AG04449 (cell line): ENCODE results near the gene HUS1B.

ENCODE experiments used
- CTCF ChIA-PET: fragments of 350-600 bp; formaldehyde crosslinking; extraction: SDS; loops from one replicate; lab custom pipeline; 2021; ENCODE audit warnings: antibody characterized with exemption; lab: Yijun Ruan, JAX
- POLR2A ChIA-PET: fragments of 400-600, 350-600 bp; formaldehyde crosslinking; extraction: SDS; loops from one replicate; lab custom pipeline; 2020; ENCODE audit warnings: antibody characterized with exemption, inconsistent platforms; lab: Yijun Ruan, JAX
- DNase-seq: peaks from one replicate; pipeline ENCODE4 v3.0.0-alpha.2; 2010; ENCODE audit warnings: low read depth, low spot score
- H3K4me3 ChIP-seq: 2 replicates; pipeline ENCODE4 v1.5.1; 2011; ENCODE audit warnings: low read depth, mild to moderate bottlenecking, control low read depth, low read length
- CTCF ChIP-seq: IDR thresholded peaks from one replicate; pipeline ENCODE4 v1.5.1; 2011; ENCODE audit warnings: mild to moderate bottlenecking, moderate library complexity, low read length, control low read depth, inconsistent platforms; ENCODE audit not compliant: insufficient read depth; ENCODE audit errors: missing control alignments

Gene HUS1B

GRCh38 chr6:613981-614380 is 42.9 kb downstream of the HUS1B start:
- ChIA-PET CTCF (interaction anchor here (1.1 kb wide), 1 partner anchor 823 kb away, joined by 3 read pairs; no protein-coding TSS in a partner anchor), POLR2A (no interaction called here)
- DNase-seq: no peak
- H3K4me3 ChIP-seq: no peak overlapping the region
- no peak for TF ChIP-seq CTCF

DNA sequence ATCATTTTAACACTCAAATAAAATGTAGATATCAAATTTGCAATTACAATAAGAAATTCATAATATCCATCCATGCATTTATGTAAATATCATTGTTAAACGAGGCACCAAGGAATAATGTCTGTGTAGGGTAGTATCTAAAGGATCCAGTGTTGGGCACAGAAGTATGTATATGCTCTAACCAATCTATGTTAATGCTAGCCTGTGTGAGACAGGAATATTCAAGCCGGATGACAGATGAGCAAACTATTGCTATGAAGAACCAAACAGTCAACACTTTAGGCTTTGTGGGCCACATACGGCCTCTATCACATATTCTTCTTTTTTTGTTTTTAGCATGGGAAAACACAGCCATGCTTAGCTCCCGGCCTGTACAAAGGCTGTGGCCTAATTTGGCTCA is 45.0 kb downstream of the HUS1B start:
- CTCF ChIA-PET: interaction anchor here (5.1 kb wide), 1 partner anchor 18 kb away, joined by 30 read pairs; no protein-coding TSS in a partner anchor
- DNase-seq: no peak
- TF ChIP-seq CTCF: no peak
- H3K4me3 ChIP-seq: no peak overlapping the region
- POLR2A ChIA-PET: no interaction called here

GRCh38 chr6:610882-611281 is 46.0 kb downstream of the HUS1B start:
- H3K4me3 ChIP-seq: no peak overlapping the region
- POLR2A ChIA-PET: no interaction called here
- CTCF ChIA-PET: interaction anchor here (5.1 kb wide), 1 partner anchor 17 kb away, joined by 30 read pairs; no protein-coding TSS in a partner anchor
- no peak for TF ChIP-seq CTCF
- DNase-seq: no peak

DNA sequence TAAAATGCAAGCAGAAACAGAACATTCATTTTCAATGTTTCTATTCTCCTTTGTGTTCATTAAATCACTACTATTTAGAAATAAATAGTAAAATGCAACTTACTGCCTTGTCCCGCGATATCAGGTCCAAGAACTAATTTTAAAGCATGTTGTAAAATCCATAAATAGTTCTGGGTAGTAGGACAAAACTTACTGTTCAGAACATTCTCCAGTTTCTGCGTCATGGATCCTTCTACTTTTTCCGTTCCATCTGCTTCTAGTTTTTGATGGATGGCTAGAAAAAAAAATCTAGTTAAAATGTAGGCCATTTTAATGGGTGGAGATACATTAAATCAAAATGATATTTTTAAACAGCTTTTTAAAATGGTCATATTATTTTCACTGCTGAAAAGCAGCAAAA is 47.0 kb downstream of the HUS1B start:
- TF ChIP-seq CTCF: no peak
- no peak overlapping the region for H3K4me3 ChIP-seq
- DNase-seq: no peak
- POLR2A ChIA-PET: no interaction called here
- CTCF ChIA-PET: interaction anchor here (5.1 kb wide), 1 partner anchor 16 kb away, joined by 30 read pairs; no protein-coding TSS in a partner anchor

DNA sequence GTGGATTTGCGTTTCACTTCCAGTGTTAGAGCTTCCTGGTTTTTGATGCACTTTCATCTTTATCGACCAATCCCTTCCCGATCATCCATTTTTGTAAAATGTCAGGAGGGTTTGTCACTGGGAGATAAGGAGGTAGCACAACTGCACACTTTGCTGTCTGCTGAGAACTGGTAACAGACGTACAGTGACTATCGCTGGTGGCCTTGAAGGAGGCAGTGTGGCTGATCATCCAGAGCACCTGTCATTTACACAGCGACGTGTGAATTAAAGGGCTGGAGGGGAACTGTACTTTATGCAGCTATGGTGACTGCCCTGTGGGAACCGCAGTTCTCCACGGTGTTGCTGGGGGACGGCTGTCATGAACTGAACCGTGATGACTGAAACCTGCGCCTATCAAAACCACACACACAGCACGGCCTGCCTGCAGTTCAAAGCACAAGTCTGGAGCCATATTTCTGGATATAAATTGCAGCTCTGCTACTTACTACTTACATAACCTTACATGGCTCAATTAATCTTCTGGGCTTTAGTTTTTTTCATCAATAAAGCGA is 50.0 kb downstream of the HUS1B start:
- no peak for DNase-seq
- no peak for TF ChIP-seq CTCF
- H3K4me3 ChIP-seq: no peak overlapping the region
- ChIA-PET POLR2A (no interaction called here), CTCF (interaction anchor here (1.7 to 5.1 kb wide), 2 partner anchors 13 to 115 kb away, joined by 5 to 30 read pairs; no protein-coding TSS in a partner anchor)
